Testis (tissue), 3 donors: ENCODE data around the gene RUNDC3A. TPM values are rescaled to one million over a fixed set of nuclear protein-coding genes. Genes with fewer than 3 reads are reported as not detected.

ENCODE experiments used
- DNase-seq: peaks from one replicate; pipeline ENCODE4 v3.0.0-alpha.2; 2019
- H3K27ac ChIP-seq, 2 donors: fragments of 200-600 bp; sonication (generic); one replicate each; pipeline ENCODE4 v1.5.1; 2019
- H3K27me3 ChIP-seq: fragments of 200-600 bp; sonication (generic); one replicate; pipeline ENCODE4 v1.5.1; 2019
- H3K36me3 ChIP-seq: fragments of 200-600 bp; sonication (generic); one replicate; pipeline ENCODE4 v1.5.1; 2017; ENCODE audit warnings: low read depth; ENCODE audit errors: missing control alignments
- H3K4me1 ChIP-seq: fragments of 200-600 bp; sonication (generic); one replicate; pipeline ENCODE4 v1.5.1; 2019
- H3K4me3 ChIP-seq, 2 donors: fragments of 200-600 bp; sonication (generic); one replicate each; pipeline ENCODE4 v1.5.1; 2017 to 2019
- H3K9me3 ChIP-seq: fragments of 200-600 bp; sonication (generic); one replicate; pipeline ENCODE4 v1.5.1; 2017
- CTCF ChIP-seq, 3 experiments: fragments of 450-650 bp in 2 of 3; fragments of 200-600 bp in 1 of 3; sonication (generic) in 1 of 3; IDR thresholded peaks; one replicate each; pipeline ENCODE4 v1.5.1; 2016 to 2019; ENCODE audit warnings: antibody characterized with exemption in 3 of 3, mild to moderate bottlenecking in 2 of 3, moderate library complexity in 1 of 3
- POLR2A ChIP-seq: fragments of 450-650 bp; IDR thresholded peaks from one replicate; pipeline ENCODE4 v1.6.1; 2017; ENCODE audit warnings: antibody characterized with exemption, mild to moderate bottlenecking, moderate library complexity
- WGBS, 2 donors: methylation state at CpG; one replicate each; pipeline ENCODE4 v1.1.5; 2018; 5-methylcytosine and 5-hydroxymethylcytosine counted together
- intact Hi-C: fragments of 100-400 bp; cut with DNase I; formaldehyde crosslinking; loops from one replicate; pipeline ENCODE4 v1.15.1; 2023; ENCODE audit warnings: low total_unique reads
- polyA plus RNA-seq: library from polyadenylated mRNA; stranded (reverse); fragments of 350-450 nt; fragmentation: Illumina TruSeq; extraction: RNeasy Lipid Tissue Mini Kit (QIAGEN cat#74804); gene quantifications from one replicate; pipeline ENCODE4 v1.2.3, GENCODE V29; 2014; ENCODE audit warnings: low read depth, low replicate concordance; ENCODE audit not compliant: insufficient read depth
- total RNA-seq, 2 donors: library from RNA; depleted of rRNA; stranded (reverse); fragments of >200 nt; gene quantifications; one replicate each; pipeline ENCODE4 v1.2.3, GENCODE V29; 2016

The RUNDC3A gene
- total and polyA plus RNA-seq, 3 donors from 2014 or later: 14.6 to 53.1 (median 17.5) TPM

- Histone ChIP-seq H3K27ac (no peak overlapping the region), H3K36me3 (no peaks in the 10 kb centered on the region), H3K4me1 (peaks cover 6% of the 10 kb centered on the region), H3K4me3 (no peak overlapping the region), H3K9me3 (no peaks in the 10 kb centered on the region), H3K27me3 (no peaks in the 10 kb centered on the region)
- whole genome bisulfite sequencing, 2 donors: 94 to 100% methylated on average over 1 to 2 of the region's 5 CpGs
- TF ChIP-seq CTCF (IDR thresholded peaks at IDR 0.05) (no peak), POLR2A (no peak)
- intact Hi-C loops: no loop called here
- DNase-seq: no peak
Observed at GRCh38 chr17:44311562-44312181, 3.3 kb downstream of the RUNDC3A start.

GRCh38 chr17:44312396-44313104, 4.1 kb downstream of the RUNDC3A start:
- Histone ChIP-seq H3K4me3 (no peak overlapping the region), H3K36me3 (no peaks in the 10 kb centered on the region), H3K9me3 (no peaks in the 10 kb centered on the region), H3K27ac (no peak overlapping the region), H3K27me3 (no peaks in the 10 kb centered on the region), H3K4me1 (peaks cover 4% of the 10 kb centered on the region)
- no peak for DNase-seq
- no peak for TF ChIP-seq POLR2A
- TF ChIP-seq CTCF (IDR thresholded peaks at IDR 0.05): no peak
- intact Hi-C loops: no loop called here
- 68 to 81% methylated on average over 16 to 17 of the region's 17 CpGs for WGBS, 2 donors

DNA sequence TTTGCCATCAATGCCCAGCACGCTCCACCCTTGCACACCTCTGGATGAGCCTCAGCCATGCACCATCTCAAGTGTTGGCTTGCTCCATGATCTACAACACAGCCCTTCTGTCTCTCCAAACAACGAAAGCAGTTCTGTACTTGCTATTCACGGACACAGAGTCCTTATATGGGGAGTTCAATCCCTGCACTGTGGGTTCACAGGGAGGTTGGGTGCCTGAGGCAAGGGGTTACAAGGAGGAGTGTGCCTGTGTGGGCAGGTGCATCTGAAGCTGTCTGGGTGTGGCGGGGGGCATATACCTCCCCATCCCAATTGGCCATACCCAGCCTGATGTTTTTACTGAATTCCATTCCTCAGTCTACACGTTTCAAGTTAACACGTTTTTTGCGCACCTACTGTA, 5.6 kb downstream of the RUNDC3A start:
- Histone ChIP-seq H3K4me3 (no peak overlapping the region), H3K36me3 (no peaks in the 10 kb centered on the region), H3K9me3 (no peaks in the 10 kb centered on the region), H3K4me1 (no peaks in the 10 kb centered on the region), H3K27ac (no peak overlapping the region), H3K27me3 (no peaks in the 10 kb centered on the region)
- DNase-seq: no peak
- no peak for TF ChIP-seq POLR2A
- no peak for TF ChIP-seq CTCF (IDR thresholded peaks at IDR 0.05)
- WGBS, 2 donors: 79 to 89% methylated on average over 7 of the region's 7 CpGs
- intact Hi-C loops: no loop called here

DNA sequence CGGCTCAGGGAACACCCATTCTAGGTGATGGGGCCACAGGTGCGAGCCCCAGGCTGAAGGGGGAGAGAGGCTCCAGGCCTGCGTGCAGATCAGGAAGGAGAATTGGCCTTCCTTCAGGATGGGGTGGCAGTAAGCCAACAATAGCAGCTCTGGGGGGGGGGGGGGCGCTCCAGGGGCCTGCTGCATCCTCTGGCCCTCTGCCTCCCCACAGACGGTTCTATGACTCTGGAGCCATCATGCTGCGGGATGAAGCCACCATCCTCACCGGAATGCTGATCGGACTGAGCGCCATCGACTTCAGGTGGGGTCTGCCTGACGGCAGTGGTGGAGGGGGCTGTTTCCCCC, 6.1 kb downstream of the RUNDC3A start:
- no peaks in the 10 kb centered on the region for H3K36me3 ChIP-seq
- no peak overlapping the region for H3K27ac ChIP-seq
- 15 to 50% methylated on average over 6 to 11 of the region's 11 CpGs for WGBS, 2 donors
- DNase-seq: no peak
- TF ChIP-seq POLR2A (no peak), CTCF (IDR thresholded peaks at IDR 0.05) (no peak)
- H3K27me3 ChIP-seq: no peaks in the 10 kb centered on the region
- no peaks in the 10 kb centered on the region for H3K4me1 ChIP-seq
- H3K4me3 ChIP-seq: no peak overlapping the region
- intact Hi-C loops: no loop called here
- H3K9me3 ChIP-seq: no peaks in the 10 kb centered on the region
